Inflammatory macrophage treated with lipopolysaccharide for 1 hour (primary cell): ENCODE results near the gene PLEKHG5.

Source experiments
- DNase-seq, 2 donors: peaks; one replicate each; pipeline ENCODE4 v3.0.0-alpha.2; 2020 to 2022

Gene PLEKHG5

DNA sequence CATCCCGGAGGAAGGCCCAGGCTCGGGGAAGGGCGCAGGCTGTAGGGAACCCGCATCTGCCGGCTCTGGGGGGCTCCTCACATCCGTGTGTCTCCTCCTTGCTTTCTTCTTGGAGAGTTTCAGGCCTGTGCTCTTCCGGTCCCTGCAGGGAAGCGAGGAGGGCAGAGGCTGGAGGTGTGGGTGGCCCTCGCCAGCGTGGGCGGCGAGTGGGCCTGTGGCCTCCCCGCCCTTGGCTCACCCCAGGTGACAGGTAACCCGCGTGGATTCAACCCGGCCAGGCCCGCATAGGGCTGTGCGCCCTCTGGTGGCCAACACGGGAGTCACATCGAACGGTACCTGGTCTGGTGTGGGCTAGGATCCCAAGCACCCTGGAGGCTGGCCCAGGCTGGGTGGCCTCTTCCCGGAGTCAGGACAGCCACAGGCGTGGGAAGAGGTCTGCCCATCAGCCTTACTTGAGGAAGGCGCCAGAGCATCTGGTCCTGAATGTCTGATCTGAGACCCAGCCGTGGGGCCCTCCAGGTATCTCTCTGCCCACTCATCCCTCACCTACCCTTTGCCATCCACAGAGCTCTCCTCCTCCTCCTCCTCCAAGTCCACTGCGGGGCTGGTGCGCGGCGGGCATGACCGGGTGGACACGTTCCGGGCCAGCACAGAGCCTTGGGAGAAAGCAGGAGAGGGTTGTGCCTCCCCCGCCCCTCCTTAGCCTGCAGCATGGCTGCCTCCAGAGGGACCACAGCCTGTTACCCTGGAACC lies 15.9 kb downstream of the PLEKHG5 start:
- peak in 1 of 2 donors; percentile 74 for DNase-seq

DNA sequence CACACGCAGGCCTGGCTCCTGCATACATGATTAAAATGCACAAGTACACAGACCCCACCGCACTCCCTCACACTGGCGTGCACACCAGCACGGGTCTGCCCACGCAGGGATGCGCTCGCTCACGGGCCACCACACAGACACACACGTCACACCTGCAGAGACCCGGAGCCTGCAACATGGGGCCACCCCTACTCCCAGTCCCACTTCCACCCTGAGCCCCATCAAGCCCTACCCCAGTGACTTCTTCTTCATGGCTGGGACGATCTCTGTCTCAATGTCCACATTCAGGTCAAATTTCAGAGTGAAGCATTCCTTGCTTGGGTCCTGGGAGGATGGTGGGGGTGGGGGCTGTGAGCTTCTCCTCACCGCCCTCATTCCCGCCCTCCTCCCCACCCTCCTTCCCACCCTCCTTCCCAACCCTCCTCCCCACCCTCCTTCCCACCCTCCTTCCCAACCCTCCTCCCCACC lies 16.6 kb downstream of the PLEKHG5 start:
- no peak for DNase-seq

DNA sequence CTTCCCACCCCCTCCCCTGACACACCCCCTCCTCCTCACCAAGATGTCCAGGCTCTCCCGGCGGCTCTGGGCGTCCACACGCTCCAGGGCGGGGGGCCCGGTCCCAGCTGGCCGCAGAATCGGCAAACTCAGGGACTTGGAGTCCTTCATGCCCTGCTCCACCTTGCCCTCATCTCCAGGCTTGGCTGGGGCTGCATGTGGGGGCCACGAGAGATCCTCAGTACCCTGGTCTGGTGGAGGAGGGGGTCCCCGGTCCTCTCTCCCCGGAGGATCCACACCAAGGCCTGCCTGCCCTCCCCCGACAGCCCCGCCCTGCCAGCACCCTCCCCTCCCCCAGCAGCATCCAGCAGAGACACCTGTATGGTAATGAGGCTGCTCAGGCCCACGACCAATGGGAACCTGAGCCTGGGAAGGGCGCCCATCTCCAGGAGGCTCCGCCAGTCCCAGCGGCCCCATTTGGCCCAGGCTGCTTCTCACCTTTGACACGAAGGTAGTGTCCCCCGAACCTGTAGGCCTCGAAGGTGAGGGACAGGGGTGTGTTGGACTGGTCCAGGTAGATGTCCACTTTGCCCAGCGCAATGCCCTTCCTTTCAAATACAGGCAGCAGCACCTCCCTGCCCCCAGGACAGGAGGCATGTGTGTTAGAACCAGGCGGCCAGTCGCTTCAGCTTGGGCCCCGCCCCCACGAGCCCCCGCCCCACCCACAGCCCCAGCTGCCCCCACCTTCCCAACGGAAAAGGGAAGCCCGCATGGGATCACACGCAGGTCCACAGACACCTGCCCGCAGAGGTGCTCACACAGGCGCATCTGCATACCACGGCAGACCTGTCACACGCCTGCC lies 17.3 kb downstream of the PLEKHG5 start:
- DNase-seq = no peak

DNA sequence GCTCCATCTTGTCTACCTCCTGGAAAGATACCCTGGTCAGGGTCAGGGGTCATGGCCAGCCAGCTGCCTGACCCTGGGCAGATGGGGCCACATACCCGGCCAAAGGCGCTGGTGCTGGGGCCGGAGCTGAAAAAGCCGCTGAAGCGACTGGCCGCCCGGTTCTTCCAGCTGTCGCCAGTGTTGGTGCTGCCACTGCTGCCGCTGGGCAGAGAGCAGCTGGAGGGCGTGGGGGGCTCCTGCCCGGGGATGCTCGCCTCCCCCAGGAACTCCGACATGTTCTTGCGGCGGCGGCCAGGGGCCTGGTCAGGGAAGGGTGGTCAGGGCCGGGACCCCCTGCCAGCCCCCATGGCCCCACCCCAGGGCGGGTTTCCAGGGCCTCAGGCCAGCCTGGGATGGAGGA lies 18.3 kb downstream of the PLEKHG5 start:
- DNase-seq = no peak

DNA sequence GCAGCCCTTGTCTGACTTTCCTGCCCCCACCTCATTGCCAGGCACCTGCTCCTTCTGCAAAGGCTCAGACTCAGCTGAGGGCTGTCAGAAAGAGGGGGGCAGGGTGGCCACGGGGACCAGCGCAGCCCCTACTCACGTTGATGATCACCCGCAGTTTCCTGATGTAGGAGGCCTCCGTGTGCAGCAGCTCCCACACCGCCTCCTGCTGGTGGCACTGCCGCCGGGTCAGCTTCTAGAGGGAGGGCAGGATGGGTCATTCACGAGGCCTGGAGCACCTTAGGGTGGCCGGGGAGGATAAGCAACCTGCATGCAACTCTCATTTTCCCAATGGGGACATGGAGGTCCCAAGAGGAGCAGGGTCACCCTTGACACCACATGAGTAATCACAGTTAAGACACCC lies 19.1 kb downstream of the PLEKHG5 start:
- no peak for DNase-seq

DNA sequence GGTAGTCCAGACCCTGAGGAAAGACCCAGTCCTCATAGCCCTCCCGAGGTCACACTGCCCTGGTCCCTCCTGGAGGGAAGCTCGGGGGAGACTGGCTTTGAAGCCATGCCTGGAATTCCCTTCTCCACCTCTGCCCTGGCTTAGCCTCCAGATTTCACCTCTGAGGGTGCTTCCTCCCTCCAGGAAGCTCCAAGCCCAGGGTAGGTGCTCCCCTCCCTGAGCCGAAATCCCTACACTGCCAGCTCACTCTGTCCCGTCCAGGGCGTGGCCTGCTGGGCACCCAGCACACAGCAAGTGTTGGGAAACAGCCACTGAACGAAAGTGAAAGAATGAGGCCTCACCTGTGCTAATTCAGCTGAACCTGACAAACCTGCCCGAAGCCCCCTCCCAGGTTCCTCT lies 19.5 kb downstream of the PLEKHG5 start:
- DNase-seq = no peak

DNA sequence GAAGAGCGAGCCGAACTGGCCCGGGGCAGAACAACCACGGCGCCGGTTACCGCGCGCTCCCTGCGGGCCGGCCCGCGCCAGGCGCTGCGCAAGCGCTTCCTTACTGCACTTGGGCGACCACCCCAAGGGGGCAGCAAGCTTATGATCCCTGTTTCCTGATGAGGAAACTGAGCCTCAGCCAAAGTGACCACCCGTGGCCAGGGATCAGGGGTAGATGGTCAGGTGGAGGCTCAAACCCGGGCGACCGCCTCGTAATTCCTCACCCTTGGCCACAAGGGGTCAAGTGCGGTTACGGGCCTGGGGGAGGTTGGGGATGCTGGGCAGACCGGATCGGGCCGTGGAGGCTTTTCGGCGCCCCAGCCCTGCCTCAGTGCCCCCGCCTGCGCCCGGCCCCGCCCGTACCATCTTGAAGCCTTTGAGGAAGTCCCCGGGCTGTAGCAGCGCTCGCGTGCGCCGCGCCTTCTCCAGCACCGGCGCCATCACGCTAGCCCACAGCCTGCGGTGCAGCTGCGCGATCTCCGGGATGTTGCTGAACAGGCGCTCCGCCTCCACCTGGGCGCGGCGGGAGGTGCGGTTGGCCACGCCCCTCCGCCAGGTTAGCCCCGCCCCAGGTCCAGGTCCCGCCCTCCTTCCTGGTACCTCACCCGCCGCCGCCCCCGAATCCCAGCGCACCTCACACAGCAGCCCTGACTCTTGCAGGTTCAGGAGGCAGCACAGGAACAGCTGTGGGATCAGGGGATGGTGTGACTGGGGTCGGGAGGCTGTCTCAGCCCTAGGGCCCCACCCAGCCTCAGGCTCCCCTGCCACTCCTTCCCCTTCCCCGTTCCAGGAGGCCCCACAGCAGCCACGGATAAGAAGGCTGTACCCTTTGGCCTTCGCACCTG lies 20.1 kb downstream of the PLEKHG5 start:
- no peak for DNase-seq

DNA sequence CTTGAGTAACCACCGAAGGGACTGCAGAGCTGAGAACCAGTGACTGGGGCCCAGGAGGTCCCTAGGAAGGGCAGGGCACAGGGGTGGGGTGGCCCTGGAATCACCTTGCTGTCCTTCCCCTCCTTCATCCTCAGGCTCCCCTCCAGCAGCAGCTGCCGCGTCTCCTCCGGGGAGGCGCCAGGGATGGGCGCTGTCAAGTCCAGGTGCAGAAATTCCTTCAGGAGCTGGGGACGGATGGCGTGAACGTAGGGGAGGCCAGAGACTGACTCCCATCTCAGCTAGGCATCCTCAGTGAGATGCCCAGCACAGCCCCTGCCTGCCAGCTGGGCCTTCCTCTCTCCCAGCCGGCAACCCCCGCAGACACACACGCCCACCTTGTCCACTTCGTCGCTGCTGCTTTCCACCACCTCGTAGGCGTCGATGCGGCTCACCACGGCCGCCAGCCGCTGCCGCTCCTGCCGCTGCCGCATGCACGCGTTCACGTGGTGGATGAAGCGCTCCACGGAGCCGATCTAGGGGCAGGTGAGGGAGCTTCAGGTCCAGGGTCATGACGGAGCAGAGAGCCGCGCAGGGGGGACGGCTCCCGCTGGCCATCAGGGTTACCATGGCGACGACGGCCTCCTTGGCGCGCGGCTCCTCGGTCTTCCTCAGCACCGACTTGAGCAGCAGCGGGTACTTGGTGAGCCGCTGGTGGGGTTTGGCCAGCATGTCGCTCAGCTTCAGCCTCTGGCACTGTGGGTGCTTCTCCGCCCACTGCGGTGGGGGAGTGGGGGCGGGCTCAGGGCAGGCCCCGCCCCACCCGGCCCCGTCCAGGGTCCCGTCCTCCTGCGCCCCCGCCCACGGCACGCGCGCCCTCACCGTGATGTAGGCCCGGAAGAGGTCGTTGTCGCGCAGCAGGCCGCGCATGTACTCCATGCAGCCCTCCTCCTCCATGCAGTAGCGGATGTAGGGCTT lies 21.1 kb downstream of the PLEKHG5 start:
- DNase-seq = no peak

DNA sequence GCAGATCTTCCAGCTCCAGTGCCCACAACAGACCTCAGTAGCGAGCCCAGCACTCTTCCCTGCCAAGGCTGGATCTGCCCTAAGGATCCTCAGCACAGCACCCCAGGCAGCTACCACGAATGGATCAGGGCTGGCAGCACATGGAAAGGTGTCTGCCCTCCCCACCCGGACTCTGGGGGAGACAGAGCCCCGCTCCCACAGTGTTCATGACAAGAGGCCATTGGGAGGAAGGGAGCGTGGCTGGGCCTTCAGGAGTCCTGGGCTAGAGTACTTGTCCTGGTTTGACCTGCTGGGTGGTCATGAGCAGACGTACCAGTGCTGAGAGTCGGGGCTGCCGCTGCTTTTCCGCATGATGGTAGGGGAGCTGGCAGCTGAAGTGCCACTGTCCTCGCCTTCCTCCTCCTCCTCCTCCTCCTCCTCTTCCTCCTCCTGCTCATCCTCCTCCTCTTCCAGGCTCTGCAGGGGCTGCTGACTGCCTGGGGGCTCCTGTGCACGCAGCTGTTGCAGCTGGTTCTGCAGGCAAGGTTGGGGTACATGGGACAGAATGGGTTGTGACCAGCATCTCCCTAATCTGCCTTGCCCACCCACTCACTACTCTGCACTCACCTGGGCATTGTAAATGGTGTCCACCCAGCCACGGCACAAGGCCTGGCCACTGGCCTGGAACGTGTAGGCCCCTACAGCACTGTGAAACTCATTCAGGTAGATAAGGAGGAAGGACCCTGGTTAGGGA lies 22.6 kb downstream of the PLEKHG5 start:
- no peak for DNase-seq

DNA sequence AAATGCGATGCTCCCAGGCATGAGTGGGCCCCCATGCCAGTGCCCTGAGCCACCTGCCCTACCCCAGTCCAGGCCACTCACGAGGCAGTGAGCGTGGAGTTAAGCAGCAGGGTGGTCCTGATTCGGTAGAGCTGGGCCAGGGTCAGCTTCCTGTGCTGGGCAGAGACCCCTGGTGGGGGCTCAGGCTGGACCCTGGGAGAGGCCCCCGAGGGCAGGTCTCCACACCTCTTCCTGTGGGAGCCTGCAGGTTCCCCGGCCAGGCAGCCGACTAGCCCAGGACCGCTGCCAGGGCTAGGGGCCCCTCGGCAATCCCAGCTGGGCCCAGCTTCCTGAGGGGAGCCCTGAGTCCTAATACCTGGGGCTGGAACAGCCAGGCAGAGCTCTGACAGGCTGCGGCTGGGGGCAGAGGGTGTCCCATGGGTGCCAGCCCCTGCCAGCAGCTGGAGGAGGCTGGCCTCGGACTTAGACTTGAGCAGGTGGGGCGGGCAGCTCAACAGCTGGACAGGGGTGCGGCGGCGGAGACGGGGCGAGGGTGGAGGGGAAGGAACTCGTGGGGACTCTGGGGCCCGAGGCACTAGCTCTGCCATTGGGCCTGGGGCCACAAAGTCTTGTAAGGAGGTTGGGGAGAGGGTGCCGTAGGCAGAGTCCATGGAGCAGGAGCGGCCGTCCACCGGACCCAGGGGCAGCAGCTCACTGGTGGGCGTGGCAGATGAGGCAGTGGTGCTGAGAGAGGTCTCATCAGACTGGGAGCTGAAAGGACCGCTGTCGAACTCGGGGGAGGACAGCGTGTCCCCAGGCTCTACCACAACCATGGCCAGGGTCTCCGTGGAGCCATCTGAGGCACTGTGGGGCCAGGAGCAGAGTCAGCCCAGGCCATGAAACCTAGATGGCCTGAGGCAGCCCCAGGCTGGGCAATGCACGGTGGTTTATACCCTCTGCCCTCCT lies 23.5 kb downstream of the PLEKHG5 start:
- DNase-seq = no peak

DNA sequence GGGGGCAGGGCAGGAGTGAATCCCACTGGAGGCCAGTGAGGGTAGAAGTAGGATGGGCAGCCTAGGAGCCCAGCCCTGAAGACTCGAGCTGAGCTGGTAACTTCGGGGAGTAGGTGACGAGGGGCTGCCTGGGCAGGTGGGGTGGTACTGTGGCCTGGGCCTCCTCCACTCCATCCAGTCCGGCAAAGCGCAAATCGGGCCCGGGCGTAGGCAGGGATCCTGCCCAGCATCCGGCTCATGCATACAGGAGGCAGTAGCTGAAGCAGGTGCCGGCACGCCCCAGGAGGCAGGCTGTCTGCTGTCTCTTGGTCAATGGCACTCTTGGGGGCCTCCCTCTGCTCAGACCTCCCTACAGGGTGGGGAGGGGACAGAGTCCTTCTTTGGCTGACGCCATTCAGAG lies 24.2 kb downstream of the PLEKHG5 start:
- DNase-seq = no peak

DNA sequence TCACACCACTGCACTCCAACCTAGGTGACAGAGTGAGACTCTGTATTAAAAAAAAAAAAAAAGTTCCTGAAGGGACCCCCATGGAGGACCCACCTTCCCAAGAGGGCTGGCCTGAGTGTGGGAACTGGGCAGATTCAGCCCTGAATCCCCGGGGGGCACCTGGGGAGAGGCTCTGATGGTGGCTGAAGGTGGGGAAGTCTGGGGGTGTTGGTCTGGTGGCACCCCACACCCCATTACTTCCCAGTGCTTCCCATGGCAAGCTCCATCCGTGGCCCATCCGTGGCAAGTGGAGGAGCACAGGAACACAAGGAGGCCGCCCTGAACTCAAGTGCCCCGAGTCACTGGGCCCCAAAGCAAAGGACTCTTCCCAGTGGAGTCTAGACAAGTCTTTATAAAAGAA lies 24.7 kb downstream of the PLEKHG5 start:
- no peak for DNase-seq

DNA sequence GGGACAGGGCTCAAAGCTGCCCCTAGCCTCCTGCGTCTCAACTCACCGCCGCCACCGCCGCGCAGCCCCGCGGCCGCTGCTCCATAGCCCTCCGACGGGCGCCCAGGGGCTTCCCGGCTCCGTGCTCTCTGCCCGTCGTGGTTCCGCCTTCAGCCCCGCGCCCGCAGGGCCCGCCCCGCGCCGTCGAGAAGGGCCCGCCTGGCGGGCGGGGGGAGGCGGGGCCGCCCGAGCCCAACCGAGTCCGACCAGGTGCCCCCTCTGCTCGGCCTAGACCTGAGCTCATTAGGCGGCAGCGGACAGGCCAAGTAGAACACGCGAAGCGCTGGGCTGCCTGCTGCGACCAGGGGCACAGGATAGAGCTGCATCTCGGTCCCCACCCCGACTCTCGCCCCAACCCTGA lies 25.4 kb downstream of the PLEKHG5 start, which contains the start of gene TNFRSF25:
Gene TNFRSF25, minus strand, starts transcription at position 151 of the 400 bp plus-strand sequence. Its CDS starts 66 bp downstream, at position 85.
- DNase-seq = no peak

DNA sequence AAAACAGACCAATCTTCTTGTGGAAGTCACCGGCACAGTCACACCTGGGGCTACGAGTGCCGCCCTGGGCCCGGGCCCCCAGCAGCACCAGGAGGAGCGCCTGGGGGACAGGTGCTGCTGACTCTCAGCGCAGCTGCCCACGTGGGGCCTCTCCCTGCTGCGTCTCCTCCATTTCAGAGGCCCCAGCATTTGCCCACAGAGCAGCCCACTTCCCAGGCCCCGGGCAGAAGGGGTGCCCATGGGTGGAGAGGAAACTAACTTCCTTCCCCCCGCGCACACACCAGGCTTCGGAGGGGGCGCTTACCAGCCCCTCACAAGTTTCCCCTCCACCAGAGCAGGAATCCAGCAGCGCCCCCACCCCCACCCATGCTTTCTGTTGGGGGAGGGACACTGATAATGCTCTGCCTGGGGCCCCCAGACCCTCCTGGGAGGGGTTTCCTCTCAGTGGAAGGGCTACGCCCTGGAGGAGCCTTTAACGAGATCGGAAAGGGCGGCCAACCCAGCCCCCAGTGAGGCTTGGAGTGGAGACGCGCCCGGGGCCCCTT lies 25.9 kb downstream of the PLEKHG5 start:
- no peak for DNase-seq

DNA sequence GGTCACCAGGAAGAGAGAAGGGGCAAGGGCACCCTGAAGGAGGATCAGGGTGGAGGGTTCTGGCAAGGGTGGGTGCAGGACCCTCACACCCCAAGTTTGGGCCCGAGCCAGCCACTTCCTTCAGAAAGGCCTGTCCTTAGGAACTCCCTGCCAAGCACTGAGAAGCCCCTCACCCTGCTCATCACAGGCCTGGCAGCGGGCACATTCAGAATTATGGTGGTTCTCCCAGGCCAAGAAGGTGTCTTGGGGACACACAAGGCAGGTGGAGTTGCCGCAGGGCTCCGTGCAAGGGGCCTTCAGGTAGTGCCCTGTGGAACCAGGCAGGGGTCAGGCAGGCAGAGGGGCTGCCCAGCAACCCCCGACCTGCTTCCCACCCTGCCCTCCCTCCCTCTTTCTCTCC lies 26.6 kb downstream of the PLEKHG5 start:
- DNase-seq = no peak

DNA sequence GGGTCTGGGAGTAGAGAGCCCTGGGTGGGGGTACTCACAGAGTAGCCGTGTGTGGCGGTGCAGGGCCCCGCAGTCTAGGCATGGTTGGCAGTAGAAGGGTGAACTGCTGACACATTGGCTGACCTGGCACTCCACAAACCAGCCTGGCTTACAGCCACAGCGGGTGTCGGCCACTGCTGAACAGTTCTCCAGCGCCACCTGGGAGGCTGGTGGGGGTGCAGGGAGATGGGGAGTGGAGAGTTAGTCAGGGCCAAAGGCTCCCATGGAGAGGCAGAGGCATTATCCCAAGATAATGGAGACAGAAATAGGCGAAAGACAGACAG lies 27.0 kb downstream of the PLEKHG5 start:
- DNase-seq = no peak

DNA sequence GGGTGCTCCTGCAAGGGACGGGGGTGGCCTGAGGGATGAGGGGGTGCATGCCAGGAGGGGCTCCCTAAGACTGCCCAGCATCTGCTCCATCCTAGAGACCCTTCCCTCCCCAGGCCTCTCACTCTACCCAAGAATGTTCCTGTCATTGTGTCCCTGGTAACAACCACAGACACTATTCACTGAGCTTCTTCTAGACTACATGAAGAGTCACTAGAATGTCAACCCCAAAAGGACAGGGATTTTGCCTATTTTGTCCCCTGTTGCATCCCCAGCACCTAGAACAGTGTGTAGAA lies 28.4 kb downstream of the PLEKHG5 start:
- no peak for DNase-seq

DNA sequence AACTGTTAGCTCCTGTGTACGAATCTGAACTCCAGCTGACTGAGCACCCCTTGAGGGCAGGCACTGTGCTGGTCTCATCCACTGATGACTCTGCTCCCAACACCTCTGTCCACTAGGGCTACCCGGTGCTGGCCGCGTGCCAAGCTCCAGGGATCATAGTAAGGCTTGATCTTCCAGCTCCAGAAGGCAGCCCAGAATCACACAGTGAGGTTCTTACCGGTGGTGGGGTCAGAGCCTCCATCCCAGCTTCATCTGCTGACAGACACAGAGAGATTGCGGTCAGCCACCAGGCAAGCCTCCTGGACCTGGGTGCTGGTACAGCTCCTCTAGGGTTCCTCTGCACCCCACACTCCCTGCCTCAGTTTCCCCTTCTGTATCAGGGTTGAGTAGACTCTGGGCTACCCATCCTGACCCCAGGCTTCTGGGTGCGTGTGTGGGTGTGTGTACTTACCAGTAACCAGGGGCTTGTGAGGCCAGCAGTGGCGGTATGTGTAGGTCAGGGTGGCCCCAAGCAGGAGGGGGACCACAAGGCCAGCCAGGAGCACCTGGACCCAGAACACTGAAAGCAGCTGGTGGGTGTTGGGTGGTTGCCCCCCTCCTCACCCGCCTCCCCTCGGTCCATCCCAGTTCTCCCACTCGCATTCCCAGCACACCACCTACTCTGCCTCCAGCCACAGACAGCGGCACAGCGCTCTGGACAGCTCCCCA lies 28.9 kb downstream of the PLEKHG5 start:
- no peak for DNase-seq
